Ovary (tissue), 3 donors: ENCODE results near the gene KIAA0825.

Experiments used
- POLR2A ChIP-seq: fragments of 450-650 bp; IDR thresholded peaks from one replicate; pipeline ENCODE4 v1.6.1; 2017; ENCODE audit warnings: antibody characterized with exemption, mild to moderate bottlenecking, moderate library complexity
- TF ChIP-seq, protein P1 (sequence below), 3 donors: fragments of 450-650 bp in 2 of 3; fragments of 200-600 bp in 1 of 3; IDR thresholded peaks; one replicate each; pipeline versions ENCODE4 v1.5.1 to v1.8.0; 2016 to 2022; ENCODE audit warnings: antibody characterized with exemption in 3 of 3, mild to moderate bottlenecking in 1 of 3
- donor health status: DM: no; HTN: no; CAD: no.

DNA sequence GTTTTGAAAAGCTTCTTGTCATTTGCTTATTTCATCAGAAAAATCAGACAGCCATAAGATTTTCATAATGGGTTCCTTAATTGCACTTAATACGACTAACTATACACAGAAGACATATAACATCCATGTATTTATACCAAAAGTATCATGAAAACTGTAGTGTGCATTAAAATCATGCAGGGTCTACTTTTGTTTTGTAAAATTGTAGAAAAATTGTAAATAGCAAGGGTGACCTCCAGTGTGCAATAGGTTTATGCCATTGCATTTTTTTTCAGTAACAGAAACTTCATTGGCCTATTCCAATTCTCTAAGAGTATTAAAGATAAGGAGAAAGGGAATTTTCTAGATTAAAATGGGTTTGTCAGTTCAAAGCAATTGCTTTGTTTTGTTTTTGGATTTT lies 307.6 kb downstream of the KIAA0825 start:
- TF ChIP-seq, protein P1, sequence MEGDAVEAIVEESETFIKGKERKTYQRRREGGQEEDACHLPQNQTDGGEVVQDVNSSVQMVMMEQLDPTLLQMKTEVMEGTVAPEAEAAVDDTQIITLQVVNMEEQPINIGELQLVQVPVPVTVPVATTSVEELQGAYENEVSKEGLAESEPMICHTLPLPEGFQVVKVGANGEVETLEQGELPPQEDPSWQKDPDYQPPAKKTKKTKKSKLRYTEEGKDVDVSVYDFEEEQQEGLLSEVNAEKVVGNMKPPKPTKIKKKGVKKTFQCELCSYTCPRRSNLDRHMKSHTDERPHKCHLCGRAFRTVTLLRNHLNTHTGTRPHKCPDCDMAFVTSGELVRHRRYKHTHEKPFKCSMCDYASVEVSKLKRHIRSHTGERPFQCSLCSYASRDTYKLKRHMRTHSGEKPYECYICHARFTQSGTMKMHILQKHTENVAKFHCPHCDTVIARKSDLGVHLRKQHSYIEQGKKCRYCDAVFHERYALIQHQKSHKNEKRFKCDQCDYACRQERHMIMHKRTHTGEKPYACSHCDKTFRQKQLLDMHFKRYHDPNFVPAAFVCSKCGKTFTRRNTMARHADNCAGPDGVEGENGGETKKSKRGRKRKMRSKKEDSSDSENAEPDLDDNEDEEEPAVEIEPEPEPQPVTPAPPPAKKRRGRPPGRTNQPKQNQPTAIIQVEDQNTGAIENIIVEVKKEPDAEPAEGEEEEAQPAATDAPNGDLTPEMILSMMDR (IDR thresholded peaks at IDR 0.05) = no peak
- no peak for TF ChIP-seq POLR2A
